ENCODE data around the gene GLOD4.
"Not testable (repeated sequence)": the region's sequence is repeated elsewhere in the genome, so short reads cannot be mapped to it uniquely, and the experiment has no call there.

The GLOD4 gene

GRCh38 chr17:789160-789840 lies 7.2 kb upstream of the GLOD4 start:
- Histone ChIP-seq H3K36me3 (ENCODE audit: insufficient read depth, low read length) (peaks cover 77% of the 10 kb centered on the region), H3K4me2 (ENCODE audit: low read length) (no peak overlapping the region), H3K27ac (ENCODE audit: low read depth, low read length, poor library complexity, severe bottlenecking) (no peak overlapping the region), H3K9me2 (ENCODE audit: low read depth, low read length) (no peaks in the 10 kb centered on the region), H3K4me1 (ENCODE audit: insufficient read depth, low read length, severe bottlenecking) (peaks cover 16% of the 10 kb centered on the region), H3K27me3 (ENCODE audit: insufficient read depth, low read length) (no peaks in the 10 kb centered on the region), H3K9me3 (ENCODE audit: low read length) (no peaks in the 10 kb centered on the region), H3K4me3 (ENCODE audit: low read depth, low read length, poor library complexity, severe bottlenecking) (no peak overlapping the region), H2AFZ (ENCODE audit: low read length) (no peak overlapping the region), H3K79me2 (ENCODE audit: insufficient read depth, low read length) (peaks cover 11% of the 10 kb centered on the region), H3F3A (ENCODE audit: insufficient read depth, low read length) (no peaks in the 10 kb centered on the region), H4K20me1 (ENCODE audit: insufficient read depth, low read length) (no peaks in the 10 kb centered on the region), H3K9ac (ENCODE audit: low read length) (no peak overlapping the region)
- TF ChIP-seq EZH2 (IDR thresholded peaks at IDR 0.05; ENCODE audit: borderline replicate concordance, low read length) (no peak), CTCF (IDR thresholded peaks at IDR 0.05; ENCODE audit: low read length) (no peak)

DNA sequence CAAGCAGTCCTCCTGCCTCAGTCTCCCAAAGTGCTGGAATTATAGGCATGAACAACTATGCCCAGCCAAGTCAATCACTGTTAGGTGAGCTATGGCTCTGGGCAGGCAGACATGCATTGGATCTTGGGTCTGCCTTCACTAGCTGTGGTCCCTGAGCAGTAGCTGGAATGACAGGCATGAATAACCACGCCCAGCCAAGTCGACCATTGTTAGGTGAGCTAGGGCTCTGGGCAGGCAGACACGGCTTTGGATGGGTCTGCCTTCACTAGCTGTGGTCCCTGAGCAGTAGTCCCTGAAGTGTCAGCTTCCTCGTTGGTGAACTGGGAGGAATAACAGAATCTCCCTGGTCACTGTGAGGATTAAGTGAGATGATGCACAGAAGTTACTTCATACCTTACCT lies 6.5 kb upstream of the GLOD4 start:
- peaks cover 18% of the 10 kb centered on the region for H3K79me2 ChIP-seq (ENCODE audit: insufficient read depth, low read length)
- H3K36me3 ChIP-seq (ENCODE audit: insufficient read depth, low read length), result peaks cover 84% of the 10 kb centered on the region
- no peak for TF ChIP-seq CTCF (IDR thresholded peaks at IDR 0.05; ENCODE audit: low read length)
- no peak for TF ChIP-seq EZH2 (IDR thresholded peaks at IDR 0.05; ENCODE audit: borderline replicate concordance, low read length)
- H3K9me3 ChIP-seq (ENCODE audit: low read length), result no peaks in the 10 kb centered on the region
- no peaks in the 10 kb centered on the region for H3K27me3 ChIP-seq (ENCODE audit: insufficient read depth, low read length)
- H4K20me1 ChIP-seq (ENCODE audit: insufficient read depth, low read length), result no peaks in the 10 kb centered on the region
- H3K4me2 ChIP-seq (ENCODE audit: low read length), result no peak overlapping the region
- no peak overlapping the region for H3K4me3 ChIP-seq (ENCODE audit: low read depth, low read length, poor library complexity, severe bottlenecking)
- no peaks in the 10 kb centered on the region for H3K9me2 ChIP-seq (ENCODE audit: low read depth, low read length)
- H3K4me1 ChIP-seq (ENCODE audit: insufficient read depth, low read length, severe bottlenecking), result peaks cover 19% of the 10 kb centered on the region
- H3K27ac ChIP-seq (ENCODE audit: low read depth, low read length, poor library complexity, severe bottlenecking), result no peak overlapping the region
- H3K9ac ChIP-seq (ENCODE audit: low read length), result no peak overlapping the region
- no peak overlapping the region for H2AFZ ChIP-seq (ENCODE audit: low read length)
- no peaks in the 10 kb centered on the region for H3F3A ChIP-seq (ENCODE audit: insufficient read depth, low read length)

- Histone ChIP-seq H3K9me2 (ENCODE audit: low read depth, low read length) (no peaks in the 10 kb centered on the region), H3K27me3 (ENCODE audit: insufficient read depth, low read length) (no peaks in the 10 kb centered on the region), H4K20me1 (ENCODE audit: insufficient read depth, low read length) (no peaks in the 10 kb centered on the region), H3F3A (ENCODE audit: insufficient read depth, low read length) (no peaks in the 10 kb centered on the region), H3K4me3 (ENCODE audit: low read depth, low read length, poor library complexity, severe bottlenecking) (no peak overlapping the region), H3K4me2 (ENCODE audit: low read length) (no peak overlapping the region), H3K4me1 (ENCODE audit: insufficient read depth, low read length, severe bottlenecking) (peaks cover 24% of the 10 kb centered on the region), H3K9me3 (ENCODE audit: low read length) (no peaks in the 10 kb centered on the region), H3K36me3 (ENCODE audit: insufficient read depth, low read length) (peaks cover 85% of the 10 kb centered on the region), H3K9ac (ENCODE audit: low read length) (no peak overlapping the region), H3K27ac (ENCODE audit: low read depth, low read length, poor library complexity, severe bottlenecking) (no peak overlapping the region), H2AFZ (ENCODE audit: low read length) (no peak overlapping the region), H3K79me2 (ENCODE audit: insufficient read depth, low read length) (peaks cover 26% of the 10 kb centered on the region)
- no peak for TF ChIP-seq EZH2 (IDR thresholded peaks at IDR 0.05; ENCODE audit: borderline replicate concordance, low read length)
- TF ChIP-seq CTCF (IDR thresholded peaks at IDR 0.05; ENCODE audit: low read length), result no peak
Observed at GRCh38 chr17:787641-788221, 5.7 kb upstream of the GLOD4 start.

DNA sequence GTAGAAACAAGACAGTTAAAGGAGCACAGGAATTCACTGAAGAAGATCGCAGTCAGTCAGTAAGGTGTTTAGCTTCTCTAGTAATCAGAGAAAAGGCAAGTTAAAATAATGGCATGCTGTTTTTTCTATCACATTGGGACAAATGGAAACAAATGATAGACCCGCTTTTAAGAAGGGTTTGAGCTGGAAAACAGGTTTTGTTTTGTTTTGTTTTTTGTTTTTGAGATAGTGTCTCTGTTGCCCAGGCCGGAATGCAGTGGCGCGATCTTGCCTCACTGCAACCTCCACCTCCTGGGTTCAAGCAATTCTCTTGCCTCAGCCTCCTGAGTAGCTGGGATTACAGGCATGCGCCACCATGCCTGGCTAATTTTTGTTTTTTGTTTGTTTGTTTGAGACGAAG lies 3.8 kb upstream of the GLOD4 start:
- H4K20me1 ChIP-seq (ENCODE audit: insufficient read depth, low read length); H3F3A ChIP-seq (ENCODE audit: insufficient read depth, low read length); H3K27ac ChIP-seq (ENCODE audit: low read depth, low read length, poor library complexity, severe bottlenecking); H3K9ac ChIP-seq (ENCODE audit: low read length); H3K4me3 ChIP-seq (ENCODE audit: low read depth, low read length, poor library complexity, severe bottlenecking); H3K4me2 ChIP-seq (ENCODE audit: low read length); H2AFZ ChIP-seq (ENCODE audit: low read length); H3K9me3 ChIP-seq (ENCODE audit: low read length); H3K27me3 ChIP-seq (ENCODE audit: insufficient read depth, low read length); H3K9me2 ChIP-seq (ENCODE audit: low read depth, low read length): not testable (repeated sequence)
- peaks cover 30% of the 10 kb centered on the region for H3K4me1 ChIP-seq (ENCODE audit: insufficient read depth, low read length, severe bottlenecking)
- H3K79me2 ChIP-seq (ENCODE audit: insufficient read depth, low read length), result peaks cover 38% of the 10 kb centered on the region
- peaks cover 67% of the 10 kb centered on the region for H3K36me3 ChIP-seq (ENCODE audit: insufficient read depth, low read length)

Data from OCI-LY1 (cell line).